CD4-positive, alpha-beta T cell treated with Interleukin-15 for 4 hours (primary cell): ENCODE results near the gene ADAMTS2.

Experiments
- DNase-seq: peaks from one replicate; pipeline ENCODE4 v3.0.0-alpha.2; 2020; ENCODE audit warnings: low spot score

ADAMTS2 gene

GRCh38 chr5:179124853-179125788 lies 220.1 kb downstream of the ADAMTS2 start:
- no peak for DNase-seq

- no peak for DNase-seq
These were observed 220.9 kb downstream of the ADAMTS2 start for GRCh38 chr5:179124273-179124852.

- no peak for DNase-seq
These were observed 221.6 kb downstream of the ADAMTS2 start for GRCh38 chr5:179123491-179124272.

GRCh38 chr5:179123109-179123426 lies 222.2 kb downstream of the ADAMTS2 start:
- DNase-seq: no peak

GRCh38 chr5:179122411-179123108 lies 222.7 kb downstream of the ADAMTS2 start:
- no peak for DNase-seq

GRCh38 chr5:179121667-179122111 lies 223.6 kb downstream of the ADAMTS2 start:
- no peak for DNase-seq

GRCh38 chr5:179120951-179121666 lies 224.2 kb downstream of the ADAMTS2 start:
- DNase-seq: no peak

GRCh38 chr5:179120421-179120861 lies 224.8 kb downstream of the ADAMTS2 start:
- DNase-seq: no peak

GRCh38 chr5:179119415-179120170 lies 225.7 kb downstream of the ADAMTS2 start:
- DNase-seq: no peak

GRCh38 chr5:179118756-179119414 lies 226.4 kb downstream of the ADAMTS2 start:
- DNase-seq: no peak

GRCh38 chr5:179118338-179118737 lies 226.9 kb downstream of the ADAMTS2 start:
- DNase-seq: no peak

GRCh38 chr5:179115845-179116524 lies 229.3 kb downstream of the ADAMTS2 start:
- no peak for DNase-seq

GRCh38 chr5:179115307-179115706 lies 230.0 kb downstream of the ADAMTS2 start:
- DNase-seq: no peak

- DNase-seq: no peak
These were observed 230.5 kb downstream of the ADAMTS2 start for GRCh38 chr5:179114756-179115155.

- no peak for DNase-seq
These were observed 231.2 kb downstream of the ADAMTS2 start for GRCh38 chr5:179113945-179114641.

GRCh38 chr5:179113143-179113530 lies 232.1 kb downstream of the ADAMTS2 start:
- no peak for DNase-seq

- DNase-seq: no peak
These were observed 232.7 kb downstream of the ADAMTS2 start for GRCh38 chr5:179112469-179113142.
